GM18870 (cell line): ENCODE results near the gene TSEN15.
A peak's percentile ranks its signal among the peaks of the same experiment; 100 is the strongest.

Experiments used
- ATAC-seq: cut with Tn5 transposase; IDR thresholded peaks from one replicate; pipeline ENCODE4 v1.9.1; 2021; ENCODE audit warnings: moderate library complexity; ENCODE audit not compliant: unreplicated experiment

The TSEN15 gene

GRCh38 chr1:184052194-184052559 lies 647 bp downstream of the TSEN15 start:
- ATAC-seq = no peak

- no peak for ATAC-seq
These were observed 1.2 kb downstream of the TSEN15 start for GRCh38 chr1:184052750-184053149.

- no peak for ATAC-seq
These were observed 2.4 kb downstream of the TSEN15 start for GRCh38 chr1:184053881-184054280.

DNA sequence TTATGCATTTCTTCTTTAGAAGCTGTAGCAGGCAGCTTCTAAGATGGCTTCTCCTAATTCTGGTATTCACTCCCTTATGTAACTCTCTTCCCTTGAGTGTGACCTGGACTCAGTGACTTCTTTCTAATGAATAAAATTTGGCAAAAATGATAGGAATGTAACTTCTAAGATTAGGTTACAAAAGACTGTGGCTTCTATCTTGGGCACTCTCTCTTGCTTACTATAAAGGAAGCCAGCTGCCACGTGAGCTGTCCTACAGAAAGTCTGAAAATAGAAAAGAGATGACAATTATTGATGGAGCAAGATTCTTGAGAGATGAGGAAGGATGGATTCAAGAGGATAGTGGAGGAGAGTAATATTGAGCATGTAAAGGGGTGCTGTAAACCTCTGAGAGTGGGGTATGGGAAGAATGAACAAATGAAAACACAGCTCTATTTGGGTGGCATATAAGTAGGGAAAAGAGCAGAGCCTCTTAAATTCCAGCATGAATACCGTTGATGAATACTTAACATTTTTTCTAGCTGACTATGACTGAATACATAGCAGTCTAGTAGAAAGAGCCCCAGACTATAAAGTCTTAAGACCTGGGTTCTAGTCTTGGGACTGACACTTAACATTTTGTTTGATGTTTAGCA lies 5.5 kb downstream of the TSEN15 start:
- no peak for ATAC-seq

- ATAC-seq = no peak
These were observed 8.4 kb downstream of the TSEN15 start for GRCh38 chr1:184059887-184060286.

DNA sequence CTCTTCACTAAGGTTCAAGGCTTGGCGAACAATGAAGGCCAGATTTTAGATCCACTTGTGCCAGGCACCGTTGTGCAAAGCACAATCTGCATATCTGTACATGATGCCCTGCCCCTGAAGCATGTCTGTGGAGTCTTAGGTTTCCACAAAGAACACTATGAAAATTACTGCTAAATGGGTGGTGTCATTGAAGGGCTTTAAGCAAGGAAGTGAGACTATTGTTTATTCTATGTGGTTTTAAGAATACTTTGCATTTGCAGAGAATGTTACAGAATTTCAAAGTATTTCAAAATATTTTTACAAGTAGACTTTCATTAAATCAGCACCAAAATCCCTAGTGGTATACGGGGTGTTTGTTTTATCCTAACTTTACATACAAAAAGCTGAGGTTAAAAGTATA lies 8.8 kb downstream of the TSEN15 start:
- ATAC-seq = no peak

DNA sequence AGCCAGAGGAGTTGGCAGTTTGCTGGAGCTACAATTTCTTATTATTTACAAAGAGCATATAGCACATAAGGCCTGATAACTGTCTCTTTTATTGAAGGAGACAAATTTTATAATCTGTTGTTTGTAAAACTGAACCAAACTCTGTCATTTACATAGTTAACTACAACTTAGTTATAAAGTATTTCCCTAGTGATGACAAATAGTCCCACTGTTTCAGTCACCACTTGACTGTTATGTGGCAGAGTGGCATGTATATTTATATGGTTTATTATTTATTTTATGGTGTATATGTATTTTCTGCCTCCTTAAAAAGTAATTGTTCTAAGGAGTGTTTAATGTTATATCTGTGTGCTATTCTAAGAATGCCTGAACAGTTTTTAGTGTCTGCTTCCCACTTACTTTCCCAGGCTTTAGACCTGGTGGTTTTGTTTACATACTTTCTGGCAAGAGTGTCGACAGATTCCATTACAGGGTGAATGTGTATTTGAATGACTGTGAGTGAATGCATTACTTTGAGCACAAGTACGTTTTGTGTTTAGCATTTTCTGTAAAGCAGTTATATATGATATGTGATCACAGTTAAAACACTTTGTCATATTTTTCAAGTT lies 10.0 kb downstream of the TSEN15 start:
- no peak for ATAC-seq

DNA sequence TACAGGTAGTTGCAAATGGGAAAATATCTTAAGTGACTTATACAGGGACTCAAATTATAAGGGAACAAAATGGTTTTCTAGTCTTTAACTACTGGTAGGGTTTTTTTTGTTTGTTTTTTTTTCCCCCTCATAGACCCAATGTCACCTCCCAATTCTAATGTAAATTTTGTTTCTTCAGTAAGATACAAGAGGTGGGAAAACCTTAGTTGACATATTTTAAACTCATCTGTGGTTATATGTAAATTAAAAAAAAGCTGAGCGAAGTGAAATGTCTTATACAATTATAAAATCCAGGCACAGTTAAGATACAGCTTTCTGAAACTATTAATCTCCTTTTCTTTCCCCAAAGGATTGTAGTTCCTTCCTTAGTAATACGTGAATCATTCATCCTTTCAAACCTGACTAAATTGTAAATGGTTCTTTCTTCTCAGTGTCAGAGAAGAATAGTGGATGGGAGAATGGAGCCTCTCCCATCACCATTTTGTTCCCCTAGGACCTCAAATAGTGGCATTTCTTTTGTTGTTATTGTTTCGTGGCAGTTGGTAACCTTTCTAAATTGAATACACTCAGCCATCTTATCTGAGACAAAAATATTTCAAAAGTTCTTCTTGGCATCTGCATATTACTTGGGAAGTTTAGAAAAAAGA lies 11.2 kb downstream of the TSEN15 start:
- no peak for ATAC-seq

GRCh38 chr1:184065559-184065958 lies 14.0 kb downstream of the TSEN15 start:
- no peak for ATAC-seq

DNA sequence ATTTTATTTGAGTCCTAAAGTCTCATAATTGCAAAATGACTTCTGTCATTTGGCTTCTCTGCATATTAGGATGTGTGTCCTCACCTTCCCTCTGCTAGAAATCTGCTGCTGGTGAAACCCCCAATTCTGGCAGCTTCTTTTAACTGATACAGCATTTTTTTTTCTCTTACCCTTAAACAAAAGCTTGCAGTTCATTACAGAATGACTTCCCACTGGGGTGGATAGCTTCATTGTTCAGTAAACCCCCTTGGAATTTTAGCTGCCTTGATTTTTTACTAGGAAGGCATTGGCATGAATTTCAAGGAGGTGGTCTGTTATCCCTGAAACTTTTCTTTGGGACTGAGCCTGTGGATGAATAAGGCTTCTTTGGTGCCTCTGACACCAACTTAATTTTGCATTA lies 16.8 kb downstream of the TSEN15 start:
- no peak for ATAC-seq

GRCh38 chr1:184069675-184070074 lies 18.1 kb downstream of the TSEN15 start:
- ATAC-seq = no peak

GRCh38 chr1:184072376-184072775 lies 20.8 kb downstream of the TSEN15 start:
- no peak for ATAC-seq

GRCh38 chr1:184074383-184074782 lies 22.9 kb downstream of the TSEN15 start:
- ATAC-seq = no peak

- peak; percentile 69 for ATAC-seq
These were observed 23.8 kb downstream of the TSEN15 start for GRCh38 chr1:184075055-184076029.

DNA sequence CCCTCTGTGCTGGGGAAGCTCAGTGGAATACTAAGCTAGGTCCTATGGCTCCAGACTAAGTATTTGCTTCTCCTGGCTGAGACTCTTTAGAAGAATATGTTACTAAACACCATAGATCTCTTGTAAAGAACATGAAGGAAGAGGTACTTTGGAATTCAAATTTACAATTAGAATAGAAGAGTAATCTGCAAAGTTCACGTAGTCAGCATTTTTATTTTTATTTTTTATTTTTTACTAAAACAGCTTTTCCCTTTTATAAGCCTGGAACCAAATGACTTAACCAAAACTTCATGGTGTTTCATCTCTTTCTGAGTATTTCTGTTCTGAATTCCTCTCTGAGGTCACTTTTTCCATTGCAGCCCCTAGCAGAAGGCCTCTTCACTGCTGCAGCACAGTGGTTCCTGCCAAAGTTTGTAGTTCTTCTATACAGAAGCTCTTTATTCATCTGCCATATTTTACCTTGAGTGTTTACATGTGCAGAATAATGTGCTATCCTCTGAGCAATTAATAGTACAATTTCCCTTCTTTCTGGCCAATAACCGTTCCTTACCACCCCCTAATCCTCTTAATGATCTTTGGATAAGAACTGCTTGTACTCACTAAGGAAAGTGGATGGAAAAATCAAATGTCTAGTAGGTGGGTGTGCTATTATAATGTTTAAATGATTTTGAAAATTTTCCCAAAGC lies 27.2 kb downstream of the TSEN15 start:
- ATAC-seq = no peak

DNA sequence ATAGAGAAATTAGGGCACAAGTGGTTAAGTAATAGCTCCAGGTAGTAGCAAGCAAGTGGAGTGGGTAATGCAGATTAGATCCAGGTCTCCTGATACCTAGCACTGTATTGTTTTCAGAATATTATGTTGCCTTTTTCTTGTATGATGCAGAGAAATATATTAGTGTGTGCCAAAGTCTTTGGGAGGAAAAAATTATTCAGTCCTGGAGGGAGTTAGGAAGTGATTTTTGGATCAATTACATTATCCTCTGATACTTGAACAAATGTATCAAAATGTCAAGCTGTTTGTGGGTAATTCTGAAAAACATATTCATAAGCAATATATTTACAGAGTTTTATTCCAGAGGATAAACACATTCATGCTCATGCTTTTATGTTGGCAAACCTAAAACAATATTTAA lies 28.8 kb downstream of the TSEN15 start:
- no peak for ATAC-seq

DNA sequence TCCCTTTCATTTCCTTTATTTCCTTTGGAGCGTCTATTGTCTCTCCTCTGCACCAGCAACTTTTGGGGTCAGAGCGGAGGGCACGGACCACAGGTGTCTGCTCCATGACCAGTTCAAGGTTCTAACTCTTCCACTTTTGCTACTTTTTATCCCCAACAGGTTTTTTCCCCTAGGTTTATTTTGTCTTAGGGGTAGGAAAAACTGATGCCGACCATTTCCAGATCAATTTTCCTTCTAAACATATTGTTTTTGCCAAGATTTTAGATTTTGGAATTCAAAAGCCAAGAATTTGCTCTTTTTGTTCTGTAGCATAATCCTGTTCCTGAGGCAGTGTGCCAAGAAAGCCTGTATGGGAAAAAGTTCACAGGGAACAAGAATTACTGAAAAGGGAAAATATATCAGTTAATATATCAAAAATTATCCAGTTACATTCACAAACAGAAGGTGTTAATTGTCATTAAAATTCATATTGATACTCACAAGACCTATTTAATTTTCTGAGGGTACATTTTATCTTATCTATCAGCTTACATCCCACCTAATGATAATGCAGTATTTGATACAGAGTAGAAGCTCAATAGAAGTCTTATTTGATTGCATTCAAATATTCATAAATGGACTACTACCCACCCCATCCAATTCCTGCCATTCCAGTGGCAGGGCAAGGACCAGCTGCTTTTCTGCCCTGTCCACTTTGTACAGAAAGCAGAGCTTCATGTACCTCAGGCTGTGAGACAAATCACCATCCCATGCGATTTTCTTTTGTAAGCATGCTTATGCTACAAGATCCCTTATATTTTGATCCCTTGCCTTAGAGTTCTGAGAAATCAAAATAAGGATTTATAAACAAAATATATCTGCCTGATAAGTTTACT lies 31.2 kb downstream of the TSEN15 start:
- ATAC-seq = no peak

DNA sequence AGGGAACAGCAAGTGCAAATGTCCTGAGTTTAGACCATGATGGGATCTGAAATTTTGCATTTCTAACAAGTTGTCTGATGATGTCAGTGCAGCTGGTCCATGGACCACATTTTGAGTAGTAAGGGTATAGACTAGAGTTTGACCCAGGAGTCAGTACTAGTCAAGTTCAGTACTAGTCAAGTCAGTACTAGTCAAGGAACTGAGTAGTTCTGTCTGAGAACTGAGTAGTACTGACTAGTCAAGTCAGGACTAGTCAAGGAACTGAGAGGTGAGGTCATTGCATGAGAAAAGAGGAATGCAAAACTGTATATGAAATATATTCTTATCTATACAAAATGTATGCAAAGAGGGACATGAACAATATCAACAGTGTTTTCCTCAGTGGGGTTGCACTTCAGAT lies 34.1 kb downstream of the TSEN15 start:
- no peak for ATAC-seq

GRCh38 chr1:184088037-184088436 lies 36.5 kb downstream of the TSEN15 start:
- no peak for ATAC-seq

GRCh38 chr1:184093071-184093470 lies 41.5 kb downstream of the TSEN15 start:
- no peak for ATAC-seq
